NCI-H446 (cell line): ENCODE measurements around the gene SIGMAR1.
"Not testable (repeated sequence)": the region's sequence is repeated elsewhere in the genome, so short reads cannot be mapped to it uniquely, and the experiment has no call there.

Source experiments
- DNase-seq, 2 experiments: peaks; one replicate each; lab custom pipeline; 2025; lab: John Stamatoyannopoulos, UW

SIGMAR1 gene

GRCh38 chr9:34654323-34655051 is 16.9 kb upstream of the SIGMAR1 start:
- DNase-seq, result peak; percentile 82 to 96

DNA sequence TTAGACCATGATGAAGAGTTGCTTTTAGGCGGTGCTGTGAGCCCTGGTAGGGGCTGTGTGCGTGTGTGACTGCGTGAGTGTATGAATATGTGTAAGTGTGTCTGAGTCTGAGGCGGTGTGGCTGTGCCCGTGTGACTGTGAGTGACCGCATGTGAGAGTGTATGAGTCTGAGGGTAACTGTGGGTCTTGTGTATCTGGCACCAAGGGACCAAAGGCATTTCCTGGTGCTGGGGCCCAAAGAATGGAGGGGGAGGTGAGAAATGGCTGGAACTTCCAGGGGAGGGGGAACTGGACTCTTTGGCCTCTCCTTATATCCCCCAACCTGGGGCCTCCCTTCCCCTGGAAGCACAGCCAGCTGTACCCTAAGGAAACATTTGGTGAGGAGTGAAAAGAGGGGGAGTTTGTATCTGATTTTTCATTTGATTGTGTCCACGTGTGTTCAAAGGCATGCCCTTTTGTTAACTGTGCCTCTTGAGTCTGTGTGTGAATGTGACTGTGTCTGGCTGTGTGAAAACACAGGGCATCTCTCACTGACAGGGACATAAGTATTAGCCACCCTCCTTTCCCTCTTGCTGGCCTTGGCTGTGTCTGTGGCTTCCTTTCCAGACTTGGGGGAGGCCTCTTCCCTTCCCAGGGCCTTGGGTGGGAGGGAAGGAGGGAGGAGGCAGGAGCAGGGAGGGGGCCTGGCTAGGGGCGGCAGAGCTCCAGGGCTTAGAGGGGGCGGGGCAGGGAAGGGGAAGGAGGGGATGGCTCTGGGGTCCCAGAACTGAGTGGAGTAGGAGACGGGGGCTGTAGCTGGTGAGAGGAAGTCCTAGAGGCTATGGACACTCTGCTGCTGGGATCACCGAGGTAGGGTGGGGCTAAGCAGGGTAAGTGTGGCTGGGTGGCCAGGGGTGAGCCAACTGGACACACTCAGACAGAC is 15.8 kb upstream of the SIGMAR1 start:
- DNase-seq, result no peak

DNA sequence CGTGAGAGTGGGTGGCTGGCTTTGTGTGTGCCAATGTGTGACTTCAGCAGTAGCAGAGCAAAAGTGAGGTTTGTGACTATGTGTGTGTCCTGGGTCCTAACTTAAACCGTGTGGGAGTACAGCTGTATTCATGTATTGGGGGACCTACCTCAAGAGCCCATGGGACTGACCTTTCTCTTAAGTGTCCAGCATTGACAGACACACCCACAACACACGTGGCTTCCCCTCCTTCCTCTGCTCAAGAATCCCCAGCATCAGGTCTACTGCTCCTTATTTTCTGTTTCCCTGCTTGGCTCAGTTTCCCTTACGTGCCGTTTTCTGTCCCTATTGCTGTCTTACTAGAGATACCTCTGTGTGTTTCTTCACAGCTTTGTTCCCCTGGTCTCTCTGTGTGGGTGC is 15.0 kb upstream of the SIGMAR1 start:
- DNase-seq, result no peak

GRCh38 chr9:34651876-34652601 is 14.5 kb upstream of the SIGMAR1 start, which contains the start of gene IL11RA:
Gene IL11RA (plus strand): TSS chr9:34652185. CDS start chr9:34655218, 3,033 bp downstream.
- DNase-seq, result no peak

DNA sequence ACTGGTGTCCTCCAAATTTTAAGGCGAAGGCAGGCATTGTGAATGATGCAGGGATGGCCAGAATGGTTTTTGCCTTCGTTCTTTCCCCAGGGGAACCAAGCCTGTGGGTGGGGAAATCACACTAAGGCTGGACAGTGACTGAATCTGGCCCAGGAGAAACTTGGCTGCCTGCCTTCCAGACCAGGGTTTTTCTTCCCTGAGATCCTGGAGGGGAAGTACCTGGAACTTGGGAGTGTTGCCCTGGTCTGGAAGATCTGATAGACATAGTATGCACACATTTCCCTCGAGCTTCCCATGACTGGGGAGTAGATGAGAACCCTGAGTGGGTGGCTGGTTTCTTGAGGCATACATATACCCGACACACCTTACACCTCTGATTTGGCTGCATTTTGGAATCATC is 13.7 kb upstream of the SIGMAR1 start:
- DNase-seq, result no peak

- no peak for DNase-seq
Measured at GRCh38 chr9:34650816-34651215, 13.2 kb upstream of the SIGMAR1 start.

DNA sequence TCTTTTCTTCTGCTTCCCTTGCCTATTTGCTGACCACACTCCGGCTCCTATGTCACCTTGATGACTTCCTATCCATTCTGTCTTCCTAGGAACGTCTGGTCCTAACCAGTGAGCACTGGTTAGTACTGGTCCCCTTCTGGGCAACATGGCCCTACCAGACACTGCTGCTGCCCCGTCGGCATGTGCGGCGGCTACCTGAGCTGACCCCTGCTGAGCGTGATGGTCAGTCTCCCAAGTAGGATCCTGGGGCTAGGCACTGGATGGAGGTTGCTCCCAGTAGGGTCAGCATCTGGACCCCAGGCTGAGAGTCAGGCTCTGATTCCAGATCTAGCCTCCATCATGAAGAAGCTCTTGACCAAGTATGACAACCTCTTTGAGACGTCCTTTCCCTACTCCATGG is 11.1 kb upstream of the SIGMAR1 start:
- DNase-seq, result no peak

- DNase-seq, result no peak
Measured at GRCh38 chr9:34647651-34648050, 10.1 kb upstream of the SIGMAR1 start.

DNA sequence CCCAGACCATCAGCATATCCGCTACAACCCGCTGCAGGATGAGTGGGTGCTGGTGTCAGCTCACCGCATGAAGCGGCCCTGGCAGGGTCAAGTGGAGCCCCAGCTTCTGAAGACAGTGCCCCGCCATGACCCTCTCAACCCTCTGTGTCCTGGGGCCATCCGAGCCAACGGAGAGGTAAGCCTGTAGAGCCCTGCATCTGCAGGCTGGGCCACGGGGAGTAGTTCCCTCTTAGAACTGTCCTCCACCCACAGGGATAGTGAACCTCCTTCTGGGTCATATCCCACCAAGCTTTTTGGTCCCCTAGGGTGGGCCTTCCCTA is 9.5 kb upstream of the SIGMAR1 start:
- DNase-seq, result no peak

- no peak for DNase-seq
Measured at GRCh38 chr9:34646211-34647083, 8.9 kb upstream of the SIGMAR1 start, which contains the start of gene GALT. Gene GALT (plus strand): TSS chr9:34646675. CDS start chr9:34646705, 30 bp downstream.

- DNase-seq, result no peak
Measured at GRCh38 chr9:34644766-34645314, 7.3 kb upstream of the SIGMAR1 start.

- DNase-seq, result no peak
Measured at GRCh38 chr9:34642679-34643078, 5.1 kb upstream of the SIGMAR1 start.

- DNase-seq, result not testable (repeated sequence)
Measured at GRCh38 chr9:34639322-34639721, 1.7 kb upstream of the SIGMAR1 start.

DNA sequence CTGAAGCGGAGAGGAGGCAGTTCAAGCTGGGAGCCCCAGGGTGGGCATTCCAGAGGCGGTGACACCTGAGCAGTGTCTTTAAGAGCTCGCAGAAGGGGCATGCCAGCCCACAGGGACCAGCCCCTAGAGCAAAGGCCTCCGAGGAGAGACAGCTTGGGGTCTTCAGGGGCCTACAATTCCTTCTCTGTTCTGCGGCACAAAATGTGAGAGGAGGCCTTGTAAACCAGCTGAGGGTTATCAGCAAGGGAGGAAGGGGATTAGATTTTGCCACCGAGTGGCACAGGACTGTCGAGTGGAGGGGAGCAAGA is 505 bp upstream of the SIGMAR1 start:
- DNase-seq, result no peak

DNA sequence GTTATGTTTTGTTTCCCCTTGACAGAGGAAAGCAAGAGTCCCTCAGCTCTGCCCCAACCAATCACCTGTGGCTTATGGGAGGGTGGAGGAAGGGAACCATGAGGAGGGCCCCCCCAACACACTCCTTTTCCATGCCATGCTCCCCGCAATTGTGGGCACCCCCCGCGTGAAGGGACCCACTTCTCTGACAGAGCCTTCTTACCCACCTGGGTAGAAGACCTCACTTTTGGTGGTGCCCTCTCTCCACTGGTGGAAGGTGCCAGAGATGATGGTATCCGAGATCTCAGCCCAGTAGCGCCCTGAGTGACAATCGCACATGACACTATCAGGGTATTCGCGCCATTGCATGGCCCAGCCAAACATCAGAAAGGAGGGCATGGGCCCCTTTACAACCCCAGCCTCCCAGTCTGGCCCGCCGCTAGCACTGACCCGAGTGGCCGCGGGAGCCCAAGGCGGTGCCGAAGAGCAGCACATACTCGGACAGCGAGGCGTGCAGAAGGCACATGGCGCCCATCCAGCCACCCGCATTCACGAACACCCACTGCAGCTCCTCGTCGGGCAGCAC is 714 bp downstream of the SIGMAR1 start:
- no peak for DNase-seq

- no peak for DNase-seq
Measured at GRCh38 chr9:34635556-34635955, 2.0 kb downstream of the SIGMAR1 start.

GRCh38 chr9:34634551-34635248 is 2.9 kb downstream of the SIGMAR1 start:
- no peak for DNase-seq

DNA sequence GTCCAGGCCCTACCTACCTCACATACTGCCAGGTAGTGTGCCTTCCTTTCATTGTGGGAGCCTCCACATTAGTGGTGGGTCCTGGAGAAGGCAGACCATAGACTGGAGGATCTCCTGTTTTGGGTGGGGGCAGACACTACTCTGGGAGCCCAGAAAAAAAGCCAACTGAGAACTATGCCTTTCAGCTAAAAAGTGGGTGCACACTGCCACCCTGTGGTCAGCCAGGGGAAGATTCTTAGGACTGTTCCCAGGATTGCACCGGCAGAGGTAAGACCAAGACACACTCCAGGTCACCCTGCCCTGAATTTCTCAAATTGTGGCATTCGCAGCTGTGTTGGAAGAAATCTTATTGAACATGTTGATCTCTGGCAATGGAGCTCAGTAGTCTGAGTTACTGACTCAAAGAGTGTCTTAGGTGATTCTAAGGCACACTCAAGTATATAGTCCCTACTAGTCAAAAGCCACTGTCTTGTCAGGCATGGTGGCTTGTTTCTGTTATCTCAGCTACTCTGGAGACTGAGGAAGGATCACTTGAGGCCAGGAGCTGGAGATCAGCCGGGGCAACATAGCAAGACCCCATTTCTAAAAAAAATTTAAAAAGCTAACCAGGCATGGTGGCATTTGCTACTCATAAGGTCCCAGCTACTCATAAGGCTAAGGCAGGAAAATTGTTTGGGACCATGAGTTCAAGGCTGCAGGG is 3.6 kb downstream of the SIGMAR1 start:
- DNase-seq, result peak; percentile 41 to 69

- no peak for DNase-seq
Measured at GRCh38 chr9:34633166-34633565, 4.4 kb downstream of the SIGMAR1 start.
